WTC11 (cell line): ENCODE data around the gene BLM. TPM values are rescaled to one million over a fixed set of nuclear protein-coding genes. Genes with fewer than 3 reads are reported as not detected.

ENCODE experiments used
- ATAC-seq: fragments of 200-7000 bp; cut with Tn5 transposase; 2 replicates; pipeline ENCODE4 v1.10.0; 2021; ENCODE audit warnings: mild to moderate bottlenecking, moderate library complexity
- CTCF ChIA-PET: fragments of 300-600 bp; sonication (Branson Sonifier 250); formaldehyde crosslinking; loops from one replicate; lab custom pipeline; 2021; ENCODE audit warnings: antibody characterized with exemption; lab: Charles Lee
- POLR2A ChIA-PET: fragments of 350-600 bp; sonication (Branson Sonifier 250); formaldehyde crosslinking; loops from one replicate; lab custom pipeline; 2021; ENCODE audit warnings: antibody characterized with exemption; lab: Charles Lee
- DNase-seq: peaks from one replicate; pipeline ENCODE4 v3.0.0; 2021; ENCODE audit warnings: low spot score
- H3K27ac Mint-ChIP-seq: 2 replicates; pipeline ENCODE4 v1.8.0; 2021; ENCODE audit warnings: mixed read lengths
- H3K27me3 Mint-ChIP-seq: 2 replicates; pipeline ENCODE4 v1.8.0; 2021; ENCODE audit warnings: low read depth, mild to moderate bottlenecking, moderate library complexity, mixed read lengths
- H3K36me3 Mint-ChIP-seq: 2 replicates; pipeline ENCODE4 v1.8.0; 2021; ENCODE audit warnings: mixed read lengths
- H3K4me1 Mint-ChIP-seq: 2 replicates; pipeline ENCODE4 v1.8.0; 2022; ENCODE audit warnings: mixed read lengths
- H3K4me3 Mint-ChIP-seq: 2 replicates; pipeline ENCODE4 v1.8.0; 2021; ENCODE audit warnings: mild to moderate bottlenecking, moderate library complexity, mixed read lengths
- H3K9me3 Mint-ChIP-seq: 2 replicates; pipeline ENCODE4 v1.8.0; 2021; ENCODE audit warnings: mixed read lengths
- ATF1 ChIP-seq: sonication (generic); formaldehyde crosslinking; IDR thresholded peaks from 2 replicates; pipeline ENCODE4 v1.8.1; 2023; ENCODE audit warnings: mild to moderate bottlenecking, moderate library complexity, missing genetic modification reagents
- EMX1 ChIP-seq: fragments of 250-450 bp; sonication (Bioruptor Pico); IDR thresholded peaks from 2 replicates; pipeline ENCODE4 v1.8.0; 2021; ENCODE audit warnings: mild to moderate bottlenecking
- JAZF1 ChIP-seq: fragments of 250-450 bp; sonication (Bioruptor Pico); IDR thresholded peaks from 2 replicates; pipeline ENCODE4 v1.9.0; 2021; ENCODE audit warnings: moderate library complexity, mild to moderate bottlenecking, inconsistent platforms
- RORB ChIP-seq: fragments of 250-450 bp; sonication (Bioruptor Pico); IDR thresholded peaks from 2 replicates; pipeline ENCODE4 v1.9.0; 2021; ENCODE audit warnings: mild to moderate bottlenecking
- SMAD4 ChIP-seq: sonication (generic); formaldehyde crosslinking; IDR thresholded peaks from 2 replicates; pipeline ENCODE4 v1.8.0; 2022; ENCODE audit warnings: mild to moderate bottlenecking, missing genetic modification reagents
- SOX15 ChIP-seq: fragments of 250-450 bp; sonication (Bioruptor Pico); IDR thresholded peaks from 2 replicates; pipeline ENCODE4 v1.9.0; 2021; ENCODE audit warnings: mild to moderate bottlenecking
- TEAD1 ChIP-seq: sonication (generic); formaldehyde crosslinking; IDR thresholded peaks from 2 replicates; pipeline ENCODE4 v1.8.0; 2022; ENCODE audit warnings: mild to moderate bottlenecking, missing genetic modification reagents
- TP53 ChIP-seq: sonication (generic); formaldehyde crosslinking; IDR thresholded peaks from 2 replicates; pipeline ENCODE4 v1.8.1; 2023; ENCODE audit warnings: mild to moderate bottlenecking, missing genetic modification reagents
- ZNF121 ChIP-seq: sonication (generic); formaldehyde crosslinking; IDR thresholded peaks from 2 replicates; pipeline ENCODE4 v1.8.0; 2023; ENCODE audit warnings: missing genetic modification reagents
- ZNF263 ChIP-seq: sonication (generic); formaldehyde crosslinking; IDR thresholded peaks from 2 replicates; pipeline ENCODE4 v1.8.1; 2022; ENCODE audit warnings: low read depth, mild to moderate bottlenecking, moderate library complexity, missing genetic modification reagents
- ZNF317 ChIP-seq: sonication (generic); formaldehyde crosslinking; IDR thresholded peaks from 2 replicates; pipeline ENCODE4 v1.8.1; 2023; ENCODE audit warnings: low read depth, mild to moderate bottlenecking, moderate library complexity, missing genetic modification reagents, borderline replicate concordance
- ZNF671 ChIP-seq: fragments of 250-450 bp; sonication (Bioruptor Pico); IDR thresholded peaks from 2 replicates; pipeline ENCODE4 v1.8.0; 2021; ENCODE audit warnings: mild to moderate bottlenecking
- total RNA-seq: library from RNA; stranded (reverse); gene quantifications from 3 replicates; pipeline ENCODE4 v1.2.3, GENCODE V29; 2021
- TF ChIP-seq, protein P1 (sequence below): sonication (generic); formaldehyde crosslinking; IDR thresholded peaks from 2 replicates; pipeline ENCODE4 v1.8.1; 2023; ENCODE audit warnings: mild to moderate bottlenecking, missing genetic modification reagents
- TF ChIP-seq, protein P2 (sequence below): fragments of 250-450 bp; sonication (Bioruptor Pico); IDR thresholded peaks from 2 replicates; pipeline ENCODE4 v1.9.0; 2021; ENCODE audit warnings: mild to moderate bottlenecking, borderline replicate concordance
- TF ChIP-seq, protein P3 (sequence below): fragments of 250-450 bp; sonication (Bioruptor Pico); IDR thresholded peaks from 2 replicates; pipeline ENCODE4 v2.1.2; 2022; ENCODE audit warnings: mild to moderate bottlenecking, moderate library complexity
- TF ChIP-seq, protein P4 (sequence below): sonication (generic); formaldehyde crosslinking; IDR thresholded peaks from 2 replicates; pipeline ENCODE4 v1.8.0; 2023; ENCODE audit warnings: missing genetic modification reagents, mild to moderate bottlenecking, borderline replicate concordance
- TF ChIP-seq, protein P5 (sequence below): fragments of 250-450 bp; sonication (Bioruptor Pico); IDR thresholded peaks from 2 replicates; pipeline ENCODE4 v1.9.0; 2021; ENCODE audit warnings: mild to moderate bottlenecking
- TF ChIP-seq, protein P6 (sequence below): sonication (generic); formaldehyde crosslinking; IDR thresholded peaks from 2 replicates; pipeline ENCODE4 v1.8.1; 2023; ENCODE audit warnings: mild to moderate bottlenecking, moderate library complexity, missing genetic modification reagents
- TF ChIP-seq, protein P7 (sequence below): sonication (generic); formaldehyde crosslinking; IDR thresholded peaks from 2 replicates; pipeline ENCODE4 v1.8.0; 2022; ENCODE audit warnings: mild to moderate bottlenecking, missing genetic modification reagents

BLM gene
- total RNA-seq, 1 experiment from 2014 or later: 40.5 TPM

DNA sequence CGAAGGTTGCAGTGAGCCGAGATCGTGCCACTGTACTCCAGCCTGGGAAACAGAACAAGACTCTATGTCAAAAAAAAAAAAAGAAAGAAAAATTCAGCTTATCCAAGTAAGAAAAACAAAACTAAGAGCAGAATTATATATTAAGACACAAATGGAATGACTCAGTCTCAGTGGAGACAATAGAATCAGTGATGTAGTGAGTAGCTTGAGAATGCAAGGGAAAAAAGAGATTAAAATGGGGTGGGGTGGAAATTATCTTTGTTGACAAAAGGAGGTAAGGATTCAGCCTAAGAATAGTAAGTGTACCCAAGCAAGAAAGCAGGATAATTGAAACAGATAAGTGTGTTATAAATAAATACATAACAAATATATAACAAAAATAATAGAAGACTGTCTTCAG, 70.7 kb downstream of the BLM start (continued):
- TF ChIP-seq ZNF671 (CRISPR knock-in tag): no peak

DNA sequence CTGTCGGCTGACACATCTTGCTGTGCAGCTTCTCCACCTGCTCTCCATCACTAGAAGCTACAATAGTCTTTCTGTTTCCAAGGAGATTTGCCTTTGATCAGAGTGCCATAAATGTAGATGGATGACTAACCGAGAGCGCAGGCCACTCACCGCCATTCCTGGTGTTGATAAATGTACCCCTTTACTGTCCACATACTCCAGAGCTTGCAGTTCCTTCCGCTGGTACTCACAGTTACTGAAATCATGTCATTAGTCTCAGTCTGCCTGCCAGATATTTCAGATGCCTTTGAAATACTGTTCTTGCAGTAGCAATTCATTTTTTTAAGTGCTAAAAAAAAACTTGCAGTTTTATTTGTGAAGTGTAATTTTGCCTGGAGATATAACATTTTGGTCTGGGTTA, 72.3 kb downstream of the BLM start:
- Mint-ChIP-seq H3K27me3 (no peaks in the 10 kb centered on the region), H3K4me3 (no peak overlapping the region), H3K4me1 (no peaks in the 10 kb centered on the region), H3K9me3 (no peaks in the 10 kb centered on the region), H3K27ac (no peak overlapping the region; the same call in 1 of the 2 replicates), H3K36me3 (peaks cover 61% of the 10 kb centered on the region)
- POLR2A ChIA-PET: no interaction called here
- TF ChIP-seq SMAD4 (no peak), RORB (CRISPR knock-in tag) (no peak), ZNF263 (CRISPR knock-in tag) (no peak), JAZF1 (CRISPR knock-in tag) (no peak), ZNF317 (no peak)
- TF ChIP-seq, protein P1, sequence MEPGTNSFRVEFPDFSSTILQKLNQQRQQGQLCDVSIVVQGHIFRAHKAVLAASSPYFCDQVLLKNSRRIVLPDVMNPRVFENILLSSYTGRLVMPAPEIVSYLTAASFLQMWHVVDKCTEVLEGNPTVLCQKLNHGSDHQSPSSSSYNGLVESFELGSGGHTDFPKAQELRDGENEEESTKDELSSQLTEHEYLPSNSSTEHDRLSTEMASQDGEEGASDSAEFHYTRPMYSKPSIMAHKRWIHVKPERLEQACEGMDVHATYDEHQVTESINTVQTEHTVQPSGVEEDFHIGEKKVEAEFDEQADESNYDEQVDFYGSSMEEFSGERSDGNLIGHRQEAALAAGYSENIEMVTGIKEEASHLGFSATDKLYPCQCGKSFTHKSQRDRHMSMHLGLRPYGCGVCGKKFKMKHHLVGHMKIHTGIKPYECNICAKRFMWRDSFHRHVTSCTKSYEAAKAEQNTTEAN (CRISPR knock-in tag): no peak
- TF ChIP-seq, protein P2, sequence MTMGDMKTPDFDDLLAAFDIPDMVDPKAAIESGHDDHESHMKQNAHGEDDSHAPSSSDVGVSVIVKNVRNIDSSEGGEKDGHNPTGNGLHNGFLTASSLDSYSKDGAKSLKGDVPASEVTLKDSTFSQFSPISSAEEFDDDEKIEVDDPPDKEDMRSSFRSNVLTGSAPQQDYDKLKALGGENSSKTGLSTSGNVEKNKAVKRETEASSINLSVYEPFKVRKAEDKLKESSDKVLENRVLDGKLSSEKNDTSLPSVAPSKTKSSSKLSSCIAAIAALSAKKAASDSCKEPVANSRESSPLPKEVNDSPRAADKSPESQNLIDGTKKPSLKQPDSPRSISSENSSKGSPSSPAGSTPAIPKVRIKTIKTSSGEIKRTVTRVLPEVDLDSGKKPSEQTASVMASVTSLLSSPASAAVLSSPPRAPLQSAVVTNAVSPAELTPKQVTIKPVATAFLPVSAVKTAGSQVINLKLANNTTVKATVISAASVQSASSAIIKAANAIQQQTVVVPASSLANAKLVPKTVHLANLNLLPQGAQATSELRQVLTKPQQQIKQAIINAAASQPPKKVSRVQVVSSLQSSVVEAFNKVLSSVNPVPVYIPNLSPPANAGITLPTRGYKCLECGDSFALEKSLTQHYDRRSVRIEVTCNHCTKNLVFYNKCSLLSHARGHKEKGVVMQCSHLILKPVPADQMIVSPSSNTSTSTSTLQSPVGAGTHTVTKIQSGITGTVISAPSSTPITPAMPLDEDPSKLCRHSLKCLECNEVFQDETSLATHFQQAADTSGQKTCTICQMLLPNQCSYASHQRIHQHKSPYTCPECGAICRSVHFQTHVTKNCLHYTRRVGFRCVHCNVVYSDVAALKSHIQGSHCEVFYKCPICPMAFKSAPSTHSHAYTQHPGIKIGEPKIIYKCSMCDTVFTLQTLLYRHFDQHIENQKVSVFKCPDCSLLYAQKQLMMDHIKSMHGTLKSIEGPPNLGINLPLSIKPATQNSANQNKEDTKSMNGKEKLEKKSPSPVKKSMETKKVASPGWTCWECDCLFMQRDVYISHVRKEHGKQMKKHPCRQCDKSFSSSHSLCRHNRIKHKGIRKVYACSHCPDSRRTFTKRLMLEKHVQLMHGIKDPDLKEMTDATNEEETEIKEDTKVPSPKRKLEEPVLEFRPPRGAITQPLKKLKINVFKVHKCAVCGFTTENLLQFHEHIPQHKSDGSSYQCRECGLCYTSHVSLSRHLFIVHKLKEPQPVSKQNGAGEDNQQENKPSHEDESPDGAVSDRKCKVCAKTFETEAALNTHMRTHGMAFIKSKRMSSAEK (CRISPR knock-in tag): no peak
- DNase-seq: no peak
- ATAC-seq: no peak
- CTCF ChIA-PET: interaction anchor here (1.3 to 2.4 kb wide), 2 partner anchors 96 to 168 kb away, joined by 4 to 9 read pairs; no protein-coding TSS in a partner anchor

DNA sequence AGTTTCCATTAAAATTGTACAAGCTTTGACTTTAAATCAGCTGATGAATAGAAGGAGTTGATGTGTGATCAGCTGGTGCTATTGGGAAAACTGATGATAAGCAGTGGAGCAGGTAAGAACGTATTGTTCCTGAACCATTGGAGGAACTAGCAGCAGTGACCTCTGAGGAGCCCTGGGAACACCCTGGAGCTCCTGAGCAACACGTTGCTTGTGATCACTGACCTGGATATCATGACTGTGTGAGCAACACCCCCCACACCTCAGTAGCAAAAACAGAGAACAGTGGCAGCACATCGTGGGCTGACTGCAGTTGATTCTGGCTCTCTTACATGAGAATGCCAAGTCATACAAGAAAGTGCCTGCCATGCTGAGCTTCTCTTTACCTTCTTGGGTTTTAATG, 72.9 kb downstream of the BLM start:
- no peaks in the 10 kb centered on the region for H3K27me3 Mint-ChIP-seq
- no peak overlapping the region for H3K4me3 Mint-ChIP-seq
- DNase-seq: no peak
- no peaks in the 10 kb centered on the region for H3K4me1 Mint-ChIP-seq
- peaks cover 60% of the 10 kb centered on the region for H3K36me3 Mint-ChIP-seq
- CTCF ChIA-PET: interaction anchor here (1.3 to 2.4 kb wide), 2 partner anchors 96 to 167 kb away, joined by 4 to 9 read pairs; no protein-coding TSS in a partner anchor
- no peak overlapping the region for H3K27ac Mint-ChIP-seq
- ATAC-seq: no peak
- no peaks in the 10 kb centered on the region for H3K9me3 Mint-ChIP-seq
- POLR2A ChIA-PET: no interaction called here
- TF ChIP-seq, protein P3, sequence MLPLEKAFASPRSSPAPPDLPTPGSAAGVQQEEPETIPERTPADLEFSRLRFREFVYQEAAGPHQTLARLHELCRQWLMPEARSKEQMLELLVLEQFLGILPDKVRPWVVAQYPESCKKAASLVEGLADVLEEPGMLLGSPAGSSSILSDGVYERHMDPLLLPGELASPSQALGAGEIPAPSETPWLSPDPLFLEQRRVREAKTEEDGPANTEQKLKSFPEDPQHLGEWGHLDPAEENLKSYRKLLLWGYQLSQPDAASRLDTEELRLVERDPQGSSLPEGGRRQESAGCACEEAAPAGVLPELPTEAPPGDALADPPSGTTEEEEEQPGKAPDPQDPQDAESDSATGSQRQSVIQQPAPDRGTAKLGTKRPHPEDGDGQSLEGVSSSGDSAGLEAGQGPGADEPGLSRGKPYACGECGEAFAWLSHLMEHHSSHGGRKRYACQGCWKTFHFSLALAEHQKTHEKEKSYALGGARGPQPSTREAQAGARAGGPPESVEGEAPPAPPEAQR (CRISPR knock-in tag): no peak
- TF ChIP-seq, protein P4, sequence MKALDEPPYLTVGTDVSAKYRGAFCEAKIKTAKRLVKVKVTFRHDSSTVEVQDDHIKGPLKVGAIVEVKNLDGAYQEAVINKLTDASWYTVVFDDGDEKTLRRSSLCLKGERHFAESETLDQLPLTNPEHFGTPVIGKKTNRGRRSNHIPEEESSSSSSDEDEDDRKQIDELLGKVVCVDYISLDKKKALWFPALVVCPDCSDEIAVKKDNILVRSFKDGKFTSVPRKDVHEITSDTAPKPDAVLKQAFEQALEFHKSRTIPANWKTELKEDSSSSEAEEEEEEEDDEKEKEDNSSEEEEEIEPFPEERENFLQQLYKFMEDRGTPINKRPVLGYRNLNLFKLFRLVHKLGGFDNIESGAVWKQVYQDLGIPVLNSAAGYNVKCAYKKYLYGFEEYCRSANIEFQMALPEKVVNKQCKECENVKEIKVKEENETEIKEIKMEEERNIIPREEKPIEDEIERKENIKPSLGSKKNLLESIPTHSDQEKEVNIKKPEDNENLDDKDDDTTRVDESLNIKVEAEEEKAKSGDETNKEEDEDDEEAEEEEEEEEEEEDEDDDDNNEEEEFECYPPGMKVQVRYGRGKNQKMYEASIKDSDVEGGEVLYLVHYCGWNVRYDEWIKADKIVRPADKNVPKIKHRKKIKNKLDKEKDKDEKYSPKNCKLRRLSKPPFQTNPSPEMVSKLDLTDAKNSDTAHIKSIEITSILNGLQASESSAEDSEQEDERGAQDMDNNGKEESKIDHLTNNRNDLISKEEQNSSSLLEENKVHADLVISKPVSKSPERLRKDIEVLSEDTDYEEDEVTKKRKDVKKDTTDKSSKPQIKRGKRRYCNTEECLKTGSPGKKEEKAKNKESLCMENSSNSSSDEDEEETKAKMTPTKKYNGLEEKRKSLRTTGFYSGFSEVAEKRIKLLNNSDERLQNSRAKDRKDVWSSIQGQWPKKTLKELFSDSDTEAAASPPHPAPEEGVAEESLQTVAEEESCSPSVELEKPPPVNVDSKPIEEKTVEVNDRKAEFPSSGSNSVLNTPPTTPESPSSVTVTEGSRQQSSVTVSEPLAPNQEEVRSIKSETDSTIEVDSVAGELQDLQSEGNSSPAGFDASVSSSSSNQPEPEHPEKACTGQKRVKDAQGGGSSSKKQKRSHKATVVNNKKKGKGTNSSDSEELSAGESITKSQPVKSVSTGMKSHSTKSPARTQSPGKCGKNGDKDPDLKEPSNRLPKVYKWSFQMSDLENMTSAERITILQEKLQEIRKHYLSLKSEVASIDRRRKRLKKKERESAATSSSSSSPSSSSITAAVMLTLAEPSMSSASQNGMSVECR (CRISPR knock-in tag): no peak
- no peak for TF ChIP-seq ATF1 (CRISPR knock-in tag)
- TF ChIP-seq, protein P5, sequence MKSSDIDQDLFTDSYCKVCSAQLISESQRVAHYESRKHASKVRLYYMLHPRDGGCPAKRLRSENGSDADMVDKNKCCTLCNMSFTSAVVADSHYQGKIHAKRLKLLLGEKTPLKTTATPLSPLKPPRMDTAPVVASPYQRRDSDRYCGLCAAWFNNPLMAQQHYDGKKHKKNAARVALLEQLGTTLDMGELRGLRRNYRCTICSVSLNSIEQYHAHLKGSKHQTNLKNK (CRISPR knock-in tag): no peak
- TF ChIP-seq TEAD1 (CRISPR knock-in tag): no peak
- TF ChIP-seq, protein P6, sequence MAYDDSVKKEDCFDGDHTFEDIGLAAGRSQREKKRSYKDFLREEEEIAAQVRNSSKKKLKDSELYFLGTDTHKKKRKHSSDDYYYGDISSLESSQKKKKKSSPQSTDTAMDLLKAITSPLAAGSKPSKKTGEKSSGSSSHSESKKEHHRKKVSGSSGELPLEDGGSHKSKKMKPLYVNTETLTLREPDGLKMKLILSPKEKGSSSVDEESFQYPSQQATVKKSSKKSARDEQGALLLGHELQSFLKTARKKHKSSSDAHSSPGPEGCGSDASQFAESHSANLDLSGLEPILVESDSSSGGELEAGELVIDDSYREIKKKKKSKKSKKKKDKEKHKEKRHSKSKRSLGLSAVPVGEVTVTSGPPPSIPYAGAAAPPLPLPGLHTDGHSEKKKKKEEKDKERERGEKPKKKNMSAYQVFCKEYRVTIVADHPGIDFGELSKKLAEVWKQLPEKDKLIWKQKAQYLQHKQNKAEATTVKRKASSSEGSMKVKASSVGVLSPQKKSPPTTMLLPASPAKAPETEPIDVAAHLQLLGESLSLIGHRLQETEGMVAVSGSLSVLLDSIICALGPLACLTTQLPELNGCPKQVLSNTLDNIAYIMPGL (CRISPR knock-in tag): no peak
- TF ChIP-seq EMX1 (CRISPR knock-in tag): no peak
- TF ChIP-seq SOX15 (CRISPR knock-in tag): no peak
- TF ChIP-seq ZNF121: no peak
- no peak for TF ChIP-seq TP53 (CRISPR knock-in tag)
- TF ChIP-seq, protein P7, sequence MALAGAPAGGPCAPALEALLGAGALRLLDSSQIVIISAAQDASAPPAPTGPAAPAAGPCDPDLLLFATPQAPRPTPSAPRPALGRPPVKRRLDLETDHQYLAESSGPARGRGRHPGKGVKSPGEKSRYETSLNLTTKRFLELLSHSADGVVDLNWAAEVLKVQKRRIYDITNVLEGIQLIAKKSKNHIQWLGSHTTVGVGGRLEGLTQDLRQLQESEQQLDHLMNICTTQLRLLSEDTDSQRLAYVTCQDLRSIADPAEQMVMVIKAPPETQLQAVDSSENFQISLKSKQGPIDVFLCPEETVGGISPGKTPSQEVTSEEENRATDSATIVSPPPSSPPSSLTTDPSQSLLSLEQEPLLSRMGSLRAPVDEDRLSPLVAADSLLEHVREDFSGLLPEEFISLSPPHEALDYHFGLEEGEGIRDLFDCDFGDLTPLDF (CRISPR knock-in tag): no peak
